CD8-positive, alpha-beta memory T cell (primary cell): ENCODE data around the gene KBTBD7. TPM values are rescaled to one million over a fixed set of nuclear protein-coding genes. Genes with fewer than 3 reads are reported as not detected.

ENCODE experiments used
- CTCF ChIA-PET: fragments of 350-600 bp; sonication (Branson Sonifier 250); formaldehyde crosslinking; loops from one replicate; lab custom pipeline; 2021; ENCODE audit warnings: antibody characterized with exemption; lab: Charles Lee
- POLR2A ChIA-PET: fragments of 350-600 bp; sonication (Branson Sonifier 250); formaldehyde crosslinking; loops from one replicate; lab custom pipeline; 2021; ENCODE audit warnings: antibody characterized with exemption; lab: Charles Lee
- DNase-seq, 5 donors: peaks; one replicate each; pipeline versions ENCODE4 v3.0.0 to v3.0.0-alpha.2; 2020 to 2022; ENCODE audit warnings: mixed read lengths in 1 of 5
- H3K27ac ChIP-seq: one replicate; pipeline ENCODE4 v1.7.0; 2013; ENCODE audit warnings: low read depth, mild to moderate bottlenecking, low read length, moderate library complexity
- H3K27me3 ChIP-seq: 2 replicates; pipeline ENCODE4 v1.7.0; 2013; ENCODE audit warnings: low read length, mild to moderate bottlenecking; ENCODE audit not compliant: insufficient read depth, poor library complexity, severe bottlenecking
- H3K36me3 ChIP-seq: 2 replicates; pipeline ENCODE4 v1.7.0; 2013; ENCODE audit warnings: mild to moderate bottlenecking, low read length, moderate library complexity; ENCODE audit not compliant: insufficient read depth
- H3K4me1 ChIP-seq: 2 replicates; pipeline ENCODE4 v1.7.0; 2013; ENCODE audit warnings: mild to moderate bottlenecking, low read length, moderate library complexity; ENCODE audit not compliant: insufficient read depth
- H3K4me3 ChIP-seq: 2 replicates; pipeline ENCODE4 v1.7.0; 2013; ENCODE audit warnings: mild to moderate bottlenecking, low read length
- H3K9me3 ChIP-seq: 2 replicates; pipeline ENCODE4 v1.7.0; 2013; ENCODE audit warnings: mild to moderate bottlenecking, low read length
- H3K27ac Mint-ChIP-seq, 8 donors: one replicate each; pipeline ENCODE4 v1.8.0; 2020 to 2021; ENCODE audit warnings: mixed read lengths in 8 of 8, mild to moderate bottlenecking in 6 of 8, inconsistent platforms in 3 of 8, moderate library complexity in 3 of 8
- H3K27me3 Mint-ChIP-seq, 2 donors: one replicate each; pipeline ENCODE4 v1.8.0; 2020 to 2021; ENCODE audit warnings: mixed read lengths in 2 of 2, mild to moderate bottlenecking in 1 of 2, moderate library complexity in 1 of 2
- H3K36me3 Mint-ChIP-seq, 3 donors: one replicate each; pipeline ENCODE4 v1.8.0; 2020 to 2021; ENCODE audit warnings: mixed read lengths in 3 of 3, inconsistent platforms in 1 of 3, mild to moderate bottlenecking in 1 of 3
- H3K4me1 Mint-ChIP-seq, 3 donors: one replicate each; pipeline ENCODE4 v1.8.0; 2020 to 2021; ENCODE audit warnings: mixed read lengths in 3 of 3, inconsistent platforms in 1 of 3, mild to moderate bottlenecking in 1 of 3
- H3K4me3 Mint-ChIP-seq, 7 donors: one replicate each; pipeline ENCODE4 v1.8.0; 2020 to 2021; ENCODE audit warnings: mixed read lengths in 7 of 7, mild to moderate bottlenecking in 6 of 7, moderate library complexity in 4 of 7, inconsistent platforms in 2 of 7
- H3K9me3 Mint-ChIP-seq, 5 donors: one replicate each; pipeline ENCODE4 v1.8.0; 2020 to 2022; ENCODE audit warnings: mixed read lengths in 5 of 5, mild to moderate bottlenecking in 3 of 5, moderate library complexity in 2 of 5, inconsistent platforms in 1 of 5
- polyA plus RNA-seq: library from polyadenylated mRNA; unstranded; fragments of 300-500 nt; fragmentation: Illumina TruSeq; gene quantifications from one replicate; pipeline ENCODE4 v1.2.3, GENCODE V29; 2021
- total RNA-seq, 2 experiments: library from RNA; stranded (reverse); gene quantifications; one replicate each; pipeline ENCODE4 v1.2.3, GENCODE V29; 2021

KBTBD7 gene
- total and polyA plus RNA-seq, 3 experiments from 2014 or later: 4.1 to 8.2 (median 4.4) TPM

DNA sequence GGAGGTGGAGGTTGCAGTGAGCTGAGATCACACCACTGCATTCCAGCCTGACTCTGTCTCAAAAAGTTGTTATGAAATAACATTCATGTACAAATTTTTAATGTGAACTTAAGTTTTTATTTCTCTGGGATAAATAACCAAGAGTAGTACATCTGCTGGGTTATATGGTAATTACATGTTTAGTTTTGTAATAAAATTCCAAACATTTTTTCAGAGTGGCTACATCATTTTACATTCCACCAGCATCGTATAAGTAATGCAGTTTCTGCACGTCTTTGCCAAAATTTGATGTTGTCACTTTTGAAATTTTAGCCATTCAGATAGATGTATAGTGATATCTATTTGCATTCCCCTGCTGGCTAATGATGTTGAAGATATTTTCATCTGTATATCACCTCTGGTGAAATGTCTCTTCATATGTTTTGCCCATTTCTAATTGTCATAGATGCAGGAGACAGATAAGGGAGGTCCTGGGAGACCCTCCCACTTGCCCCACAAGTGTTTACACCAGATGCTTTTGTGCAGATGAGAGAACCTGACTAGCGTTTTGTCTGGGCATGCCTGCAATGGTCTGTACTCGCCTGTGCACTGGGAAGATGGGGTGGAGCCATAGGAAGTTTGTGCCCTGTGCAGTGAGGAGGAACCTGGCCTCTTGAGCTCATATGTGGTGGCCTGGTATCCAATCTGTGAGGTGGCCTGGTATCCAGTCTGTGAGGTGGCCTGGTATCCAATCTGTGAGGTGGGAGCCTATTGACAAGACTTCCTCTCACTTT, 49.0 kb downstream of the KBTBD7 start:
- POLR2A ChIA-PET: no interaction called here
- no peaks in the 10 kb centered on the region for H3K4me1 ChIP-seq
- Mint-ChIP-seq H3K27me3 (no peaks in the 10 kb centered on the region), H3K36me3 (peaks cover 18 to 46% (median 29%) of the 10 kb centered on the region in 3 donors), H3K27ac (no peak overlapping the region), H3K9me3 (peaks cover 28 to 36% (median 33%) of the 10 kb centered on the region in 5 donors), H3K4me1 (no peaks in the 10 kb centered on the region), H3K4me3 (no peak overlapping the region)
- CTCF ChIA-PET: no interaction called here
- peaks cover 25% of the 10 kb centered on the region for H3K9me3 ChIP-seq
- no peaks in the 10 kb centered on the region for H3K36me3 ChIP-seq
- DNase-seq: no peak
- H3K4me3 ChIP-seq: no peak overlapping the region
- no peaks in the 10 kb centered on the region for H3K27me3 ChIP-seq
- H3K27ac ChIP-seq: no peak overlapping the region

- Histone ChIP-seq H3K4me3 (no peak overlapping the region), H3K9me3 (peaks cover 20% of the 10 kb centered on the region), H3K27ac (no peak overlapping the region), H3K27me3 (no peaks in the 10 kb centered on the region), H3K4me1 (no peaks in the 10 kb centered on the region), H3K36me3 (no peaks in the 10 kb centered on the region)
- Mint-ChIP-seq H3K36me3 (peaks cover 13 to 38% (median 21%) of the 10 kb centered on the region in 3 donors), H3K9me3 (peaks cover 22 to 29% (median 26%) of the 10 kb centered on the region in 5 donors), H3K27me3 (no peaks in the 10 kb centered on the region), H3K27ac (no peak overlapping the region), H3K4me1 (peaks cover 3 to 4% (median 4%) of the 10 kb centered on the region in 3 donors), H3K4me3 (no peak overlapping the region)
- POLR2A ChIA-PET: no interaction called here
- CTCF ChIA-PET: no interaction called here
- no peak for DNase-seq
These were observed 49.8 kb downstream of the KBTBD7 start for GRCh38 chr13:41144576-41144975.

Other genes starting within 250 kb of the KBTBD7 start
- gene ELF1, start 175.3 kb downstream of the KBTBD7 start, total RNA-seq: 10 to 100 TPM; 76.8 to 77.6 TPM
- gene ELF1, start 175.3 kb downstream of the KBTBD7 start, polyA plus RNA-seq: 139 TPM
- 10 to 100 TPM; 15.5 to 15.8 TPM for gene WBP4, start 133.1 kb downstream of the KBTBD7 start, total RNA-seq
- gene WBP4, start 133.1 kb downstream of the KBTBD7 start, polyA plus RNA-seq: 4.7 TPM
- gene KBTBD6, start 61.8 kb downstream of the KBTBD7 start, total RNA-seq: 1 to 10 TPM; 5.9 to 6.5 TPM
- gene KBTBD6, start 61.8 kb downstream of the KBTBD7 start, polyA plus RNA-seq: 4.4 TPM
- 10 to 100 TPM; 17.3 to 18.8 TPM for gene MTRF1, start 69.0 kb upstream of the KBTBD7 start, total RNA-seq
- gene MTRF1, start 69.0 kb upstream of the KBTBD7 start, polyA plus RNA-seq: 11.5 TPM
- 10 to 100 TPM; 23.3 to 24.0 TPM for gene NAA16, start 116.7 kb upstream of the KBTBD7 start, total RNA-seq
- 17.0 TPM for gene NAA16, start 116.7 kb upstream of the KBTBD7 start, polyA plus RNA-seq